Hematopoietic multipotent progenitor cell (in vitro differentiated cells): ENCODE data around the gene SCAPER. TPM values are rescaled to one million over a fixed set of nuclear protein-coding genes. Genes with fewer than 3 reads are reported as not detected.
"Not testable (repeated sequence)": the region's sequence is repeated elsewhere in the genome, so short reads cannot be mapped to it uniquely, and the experiment has no call there.

Experiments
- DNase-seq, 3 donors: peaks; one replicate each; pipeline ENCODE4 v3.0.0-alpha.2; 2011 to 2015; ENCODE audit warnings: low read depth in 2 of 3, low spot score in 2 of 3
- total RNA-seq: library from RNA; depleted of rRNA; stranded (reverse); fragments of >200 nt; gene quantifications from one replicate; pipeline ENCODE4 v1.2.3, GENCODE V29; 2012

Gene SCAPER
- total RNA-seq, 1 donor = 9.4 TPM

- not testable (repeated sequence) for DNase-seq
Observed at GRCh38 chr15:76687592-76687991, 217.5 kb downstream of the SCAPER start.

GRCh38 chr15:76684002-76684401, 221.1 kb downstream of the SCAPER start:
- no peak for DNase-seq

GRCh38 chr15:76682833-76683232, 222.3 kb downstream of the SCAPER start:
- no peak for DNase-seq

- no peak for DNase-seq
Observed at GRCh38 chr15:76682259-76682658, 222.9 kb downstream of the SCAPER start.

GRCh38 chr15:76678766-76679165, 226.4 kb downstream of the SCAPER start:
- DNase-seq = no peak

DNA sequence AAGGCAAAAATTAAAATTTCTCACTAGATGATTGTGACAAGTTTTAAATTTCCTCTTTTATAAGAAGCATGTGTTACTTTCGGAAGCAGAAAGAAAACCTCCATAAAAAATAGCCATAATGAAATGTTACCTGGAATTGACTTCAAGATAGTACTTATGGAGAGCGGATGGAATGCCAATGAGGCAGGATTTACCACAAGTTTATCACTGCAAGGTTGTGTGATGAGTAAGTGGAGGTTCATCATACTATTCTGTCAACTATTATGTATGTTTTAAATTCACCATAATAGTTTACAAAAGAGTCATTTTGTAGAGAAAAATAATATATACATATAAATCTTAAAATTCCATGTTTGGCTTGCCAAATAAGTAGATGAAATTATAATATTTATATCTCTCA, 230.3 kb downstream of the SCAPER start:
- no peak for DNase-seq

DNA sequence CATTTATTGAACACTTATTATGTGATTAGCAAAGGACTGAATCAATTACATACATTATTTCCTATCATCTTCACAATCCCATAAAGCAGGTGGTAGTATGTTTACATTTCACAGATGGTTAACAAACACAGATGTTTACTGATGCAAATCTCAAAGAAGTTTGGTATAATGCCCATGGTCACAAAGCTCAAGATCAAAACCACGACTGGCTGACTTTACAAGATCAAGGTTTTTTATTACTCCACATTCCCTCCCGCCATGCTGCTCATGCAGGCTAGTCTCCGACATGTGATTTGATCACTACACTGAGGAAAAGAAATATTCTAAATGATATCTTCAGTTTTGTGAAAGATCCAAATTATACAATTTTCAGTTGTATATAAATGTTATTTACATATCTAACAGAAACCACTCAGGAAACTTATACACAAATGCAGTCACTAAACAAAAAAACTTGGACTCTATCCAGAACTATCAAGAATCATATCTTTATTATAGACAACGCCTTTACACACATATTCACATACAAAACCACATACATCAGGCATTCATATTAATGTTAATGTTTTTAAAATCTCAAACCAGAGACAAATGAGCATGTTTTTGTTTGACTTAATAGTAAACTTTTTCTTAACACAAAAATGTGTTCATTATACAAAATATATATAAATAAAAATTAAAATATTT, 235.5 kb downstream of the SCAPER start:
- DNase-seq = no peak

GRCh38 chr15:76668900-76669299, 236.2 kb downstream of the SCAPER start:
- no peak for DNase-seq

GRCh38 chr15:76667943-76668715, 237.0 kb downstream of the SCAPER start:
- no peak for DNase-seq

DNA sequence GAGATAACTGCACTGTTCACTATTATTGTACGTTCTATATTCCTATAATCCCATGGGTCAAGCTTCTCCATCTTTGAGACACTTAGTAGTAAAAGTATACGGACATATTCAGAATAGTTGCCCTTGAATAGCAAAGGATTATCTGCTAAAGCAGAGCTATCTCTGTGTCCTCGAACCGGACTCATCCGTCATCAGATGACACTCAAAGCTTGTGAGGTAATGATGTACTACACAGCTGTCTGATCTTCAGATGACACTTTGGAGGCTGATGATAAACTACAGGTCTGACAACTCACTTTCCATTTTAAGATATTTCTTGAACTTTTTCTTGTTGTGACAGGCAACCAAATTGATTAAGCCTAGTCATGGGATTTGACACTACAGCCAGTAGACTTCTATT, 240.2 kb downstream of the SCAPER start:
- no peak for DNase-seq

GRCh38 chr15:76664411-76664810, 240.7 kb downstream of the SCAPER start:
- no peak for DNase-seq

DNA sequence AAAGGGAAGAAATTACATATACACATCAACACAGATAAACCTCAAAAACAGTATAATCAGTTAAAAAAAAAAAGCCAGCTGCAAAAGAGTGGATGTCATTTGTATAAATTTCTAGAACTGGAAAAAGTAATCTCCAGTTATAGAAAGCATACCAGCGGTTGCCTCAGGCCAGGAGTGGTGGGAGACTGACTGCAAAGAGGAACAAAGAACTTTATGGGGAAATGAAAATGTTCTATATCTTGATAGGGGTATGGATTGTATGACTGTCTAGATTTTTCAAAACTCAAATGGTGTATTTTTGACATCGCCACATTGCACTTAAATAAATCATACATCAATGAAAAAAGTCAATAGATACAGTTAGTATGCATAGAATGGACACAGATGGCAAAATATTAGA, 241.6 kb downstream of the SCAPER start:
- no peak for DNase-seq

- DNase-seq = no peak
Observed at GRCh38 chr15:76648732-76649444, 256.3 kb downstream of the SCAPER start.

- DNase-seq = no peak
Observed at GRCh38 chr15:76647612-76648011, 257.5 kb downstream of the SCAPER start.

DNA sequence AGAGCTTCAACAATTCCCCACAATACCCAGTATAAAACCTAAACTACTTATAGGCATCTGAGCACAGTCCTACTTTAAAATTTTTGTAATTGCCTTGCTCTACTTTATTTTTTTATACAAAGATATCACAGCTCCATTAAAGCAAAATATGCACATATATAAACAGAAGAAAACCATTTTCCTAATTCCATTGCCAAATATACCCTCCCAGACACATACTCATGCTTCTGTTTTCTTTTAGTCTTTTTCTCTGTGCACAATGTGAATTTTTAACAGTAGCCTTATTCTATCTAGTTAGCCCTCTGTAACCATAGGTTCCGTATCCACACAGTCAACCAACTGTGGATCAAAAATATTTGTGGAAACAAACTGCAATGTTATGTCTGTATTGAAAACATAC, 260.5 kb downstream of the SCAPER start:
- DNase-seq = no peak

GRCh38 chr15:76642671-76643070, 262.5 kb downstream of the SCAPER start:
- DNase-seq = no peak

DNA sequence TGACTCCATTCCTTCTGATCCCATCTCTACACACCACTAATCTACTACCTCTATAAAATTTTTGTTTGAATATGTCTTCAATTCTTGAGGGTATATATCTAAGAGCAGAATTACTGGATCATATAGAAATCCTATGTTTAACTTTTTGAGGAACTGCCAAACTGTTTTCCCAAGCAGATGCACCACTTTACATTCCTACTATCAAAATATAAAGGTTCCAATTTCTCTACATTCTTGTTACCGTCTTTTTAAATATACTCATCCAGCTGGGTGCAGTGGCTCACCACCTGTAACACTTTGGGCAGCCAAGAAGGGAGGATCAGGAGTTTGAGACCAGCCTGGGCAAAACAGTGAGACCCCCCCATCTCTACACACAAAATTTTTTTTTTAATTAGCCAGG, 268.0 kb downstream of the SCAPER start:
- DNase-seq = no peak

- DNase-seq = peak in 1 of 3 donors; percentile 3
Observed at GRCh38 chr15:76636059-76636458, 269.1 kb downstream of the SCAPER start.

GRCh38 chr15:76626611-76627010, 278.5 kb downstream of the SCAPER start:
- DNase-seq = no peak

- no peak for DNase-seq
Observed at GRCh38 chr15:76625267-76625666, 279.9 kb downstream of the SCAPER start.

GRCh38 chr15:76614725-76615124, 290.4 kb downstream of the SCAPER start:
- DNase-seq = no peak
